GM12874 (cell line): Measurements from ENCODE around the gene OTOR.

Experiments
- TF ChIP-seq, protein P1 (sequence below): IDR thresholded peaks from 2 replicates; pipeline ENCODE4 v1.5.1; 2011; ENCODE audit warnings: low read depth, mild to moderate bottlenecking, control low read depth, low read length, moderate library complexity; ENCODE audit not compliant: insufficient read depth

The OTOR gene

DNA sequence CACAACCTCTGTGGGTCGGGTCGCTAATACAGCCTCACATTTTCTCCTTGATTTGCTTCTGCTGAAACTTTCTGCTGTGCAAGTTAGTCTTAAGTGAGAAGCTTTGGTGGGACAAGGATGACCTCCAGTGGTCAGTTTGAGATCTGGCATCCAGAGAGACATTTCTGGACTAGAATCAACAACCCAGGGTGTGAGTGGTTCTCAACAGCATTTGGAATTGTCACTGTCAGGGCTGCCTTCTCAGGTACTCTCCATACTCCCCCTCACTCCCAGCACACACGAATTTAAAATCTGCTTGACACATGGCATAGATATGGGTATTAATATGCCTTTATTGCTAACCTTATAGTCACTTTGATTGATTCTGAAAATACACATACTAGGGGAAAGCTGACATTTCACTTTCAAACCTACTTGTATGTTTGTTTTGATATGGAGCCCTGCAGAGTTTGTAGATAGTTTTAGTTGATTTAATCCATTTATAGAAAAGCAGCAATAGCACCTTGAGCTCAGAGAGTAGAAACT lies 13.2 kb downstream of the OTOR start:
- TF ChIP-seq, protein P1, sequence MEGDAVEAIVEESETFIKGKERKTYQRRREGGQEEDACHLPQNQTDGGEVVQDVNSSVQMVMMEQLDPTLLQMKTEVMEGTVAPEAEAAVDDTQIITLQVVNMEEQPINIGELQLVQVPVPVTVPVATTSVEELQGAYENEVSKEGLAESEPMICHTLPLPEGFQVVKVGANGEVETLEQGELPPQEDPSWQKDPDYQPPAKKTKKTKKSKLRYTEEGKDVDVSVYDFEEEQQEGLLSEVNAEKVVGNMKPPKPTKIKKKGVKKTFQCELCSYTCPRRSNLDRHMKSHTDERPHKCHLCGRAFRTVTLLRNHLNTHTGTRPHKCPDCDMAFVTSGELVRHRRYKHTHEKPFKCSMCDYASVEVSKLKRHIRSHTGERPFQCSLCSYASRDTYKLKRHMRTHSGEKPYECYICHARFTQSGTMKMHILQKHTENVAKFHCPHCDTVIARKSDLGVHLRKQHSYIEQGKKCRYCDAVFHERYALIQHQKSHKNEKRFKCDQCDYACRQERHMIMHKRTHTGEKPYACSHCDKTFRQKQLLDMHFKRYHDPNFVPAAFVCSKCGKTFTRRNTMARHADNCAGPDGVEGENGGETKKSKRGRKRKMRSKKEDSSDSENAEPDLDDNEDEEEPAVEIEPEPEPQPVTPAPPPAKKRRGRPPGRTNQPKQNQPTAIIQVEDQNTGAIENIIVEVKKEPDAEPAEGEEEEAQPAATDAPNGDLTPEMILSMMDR = peak; percentile 52

DNA sequence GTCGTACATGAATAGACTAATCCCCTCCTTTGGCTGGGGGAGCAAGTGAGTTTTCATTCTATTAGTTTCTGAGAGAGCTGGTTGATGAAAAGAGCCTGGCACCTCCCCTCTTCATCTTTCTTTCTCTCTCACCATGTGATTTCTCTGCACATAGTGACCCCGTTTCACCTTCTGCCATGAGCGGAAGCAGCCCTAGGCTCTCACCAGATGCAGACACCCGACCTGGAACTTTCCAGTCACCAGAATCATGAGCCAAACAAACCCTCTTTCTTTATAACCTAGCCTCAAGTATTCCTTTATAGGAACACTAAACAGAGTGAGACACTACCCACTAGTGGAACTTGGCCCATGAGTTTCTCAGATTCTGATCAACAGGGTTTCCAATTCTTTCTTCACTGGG lies 16.4 kb downstream of the OTOR start:
- TF ChIP-seq, protein P1 = no peak

DNA sequence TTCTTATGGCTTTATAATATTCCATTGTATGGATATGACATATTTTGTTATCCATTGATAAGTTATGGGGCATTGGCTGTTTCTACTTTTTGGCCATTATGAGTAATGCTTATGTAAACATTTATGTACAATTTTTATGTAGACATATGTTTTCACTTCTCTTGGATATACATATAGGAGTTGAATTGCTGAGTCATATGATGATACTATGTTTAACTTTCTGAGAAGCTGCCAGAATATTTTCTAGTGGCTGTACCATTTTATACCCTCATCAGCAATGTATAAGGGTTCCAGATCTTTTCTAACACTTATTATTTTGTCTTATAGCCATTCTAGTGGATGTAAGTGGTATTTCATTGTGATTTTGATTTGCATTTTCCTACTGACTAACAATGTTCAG lies 23.1 kb downstream of the OTOR start:
- TF ChIP-seq, protein P1 = no peak

DNA sequence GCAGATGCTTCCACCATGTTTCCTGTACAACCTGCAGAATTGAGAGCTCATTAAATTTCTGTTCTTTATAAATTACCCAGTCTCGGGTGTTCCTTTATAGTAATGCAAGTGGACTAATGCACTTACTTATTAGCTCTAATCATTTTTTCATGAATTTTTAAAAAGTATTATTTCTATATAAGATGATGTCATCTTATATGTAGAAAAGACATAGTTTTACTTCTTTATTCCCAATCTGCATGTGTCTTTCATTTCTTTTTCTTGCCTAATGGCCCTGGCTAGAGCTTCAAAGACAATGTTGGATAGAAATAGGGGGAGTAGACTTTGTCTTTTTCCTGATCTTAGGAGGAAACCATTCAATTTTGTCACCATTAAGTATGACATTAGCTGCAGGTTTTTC lies 27.8 kb downstream of the OTOR start:
- TF ChIP-seq, protein P1 = no peak

DNA sequence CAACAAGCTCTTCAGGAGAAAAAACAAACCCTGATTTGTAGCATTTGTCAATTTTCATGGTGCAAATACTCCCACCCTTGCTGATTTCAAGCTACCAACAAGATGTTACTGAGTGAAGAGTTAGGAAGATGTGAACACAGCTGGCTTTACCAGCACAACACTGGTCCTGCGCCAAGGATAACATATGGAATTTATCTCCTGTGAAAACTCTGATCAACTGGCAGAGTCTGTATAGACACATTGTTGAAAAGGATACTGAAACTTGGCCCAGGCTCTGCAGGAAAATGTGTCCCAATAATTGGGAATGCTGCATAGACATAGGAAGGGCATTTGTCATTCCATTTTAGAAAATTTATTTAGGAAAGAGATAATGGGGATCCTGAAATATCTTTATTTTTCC lies 29.0 kb downstream of the OTOR start:
- TF ChIP-seq, protein P1 = no peak

DNA sequence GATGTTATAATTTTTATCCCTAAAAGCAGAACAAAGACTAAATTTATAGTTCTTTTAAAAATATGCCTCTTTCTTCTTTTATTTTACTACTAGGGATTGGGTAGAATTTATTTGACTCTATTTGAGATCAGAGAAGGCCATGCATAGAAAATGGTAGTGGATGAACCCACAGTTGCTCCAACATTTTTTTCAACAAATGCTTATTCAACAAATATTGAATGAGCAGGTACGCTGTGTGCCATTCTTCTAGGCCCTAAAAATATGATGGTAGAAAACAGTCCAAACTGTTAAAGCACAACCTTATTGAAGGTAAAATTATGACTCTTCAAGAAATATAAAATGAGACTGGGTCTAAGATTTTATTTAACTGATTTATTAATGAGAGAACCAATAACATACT lies 30.0 kb downstream of the OTOR start:
- TF ChIP-seq, protein P1 = no peak

DNA sequence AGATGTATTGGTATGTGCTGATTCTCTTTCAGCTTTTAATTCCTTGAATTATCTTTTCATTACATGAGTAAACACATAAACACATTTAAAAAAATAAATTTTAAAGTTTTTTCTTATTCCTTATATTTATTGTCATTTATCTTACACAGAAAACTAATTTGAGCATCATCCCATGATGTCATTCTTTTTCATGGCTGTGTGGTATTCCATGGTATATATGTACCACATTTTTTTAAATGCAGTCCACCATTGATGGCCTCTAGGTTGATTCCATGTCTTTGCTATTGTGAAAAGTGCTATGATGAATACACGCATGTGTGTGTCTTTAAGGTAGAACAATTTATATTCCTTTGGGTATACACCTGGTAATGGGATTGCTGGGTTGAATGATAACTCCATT lies 33.3 kb downstream of the OTOR start:
- TF ChIP-seq, protein P1 = no peak

DNA sequence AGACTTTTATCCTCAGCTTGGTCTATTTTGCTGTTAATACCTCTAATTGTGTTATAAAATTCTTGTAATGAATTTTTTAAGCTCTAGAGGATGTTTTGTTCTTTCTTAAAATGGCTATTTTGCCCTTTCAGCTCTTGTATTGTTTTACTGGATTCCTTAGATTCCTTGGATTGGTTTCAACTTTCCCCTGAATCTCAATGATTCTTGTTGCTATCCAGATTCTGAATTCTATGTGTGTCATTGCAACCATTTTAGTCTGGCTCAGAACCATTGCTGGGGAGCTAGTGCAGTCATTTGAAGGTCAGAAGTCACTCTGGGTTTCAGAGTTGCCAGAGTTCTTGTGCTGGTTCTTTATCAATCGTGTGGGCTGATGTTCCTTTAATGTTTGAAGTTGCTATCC lies 37.1 kb downstream of the OTOR start:
- TF ChIP-seq, protein P1 = no peak
